Liver (tissue), 9 donors: ENCODE data around the gene SEMA6B. TPM values are rescaled to one million over a fixed set of nuclear protein-coding genes. Genes with fewer than 3 reads are reported as not detected.

ENCODE experiments used
- DNase-seq: peaks from one replicate; pipeline ENCODE4 v3.0.0-alpha.2; 2017; ENCODE audit warnings: low spot score
- H3K27ac ChIP-seq, 2 donors: one replicate each; pipeline ENCODE4 v1.7.0; 2013; ENCODE audit warnings: inconsistent platforms in 2 of 2, low read length in 2 of 2, control low read depth in 1 of 2, low read depth in 1 of 2, mild to moderate bottlenecking in 1 of 2
- H3K27me3 ChIP-seq, 4 donors: one replicate each; pipeline versions ENCODE4 v1.6.1 to v1.7.0; 2013; ENCODE audit warnings: low read length in 3 of 4, inconsistent platforms in 1 of 4, mild to moderate bottlenecking in 1 of 4, moderate library complexity in 1 of 4; ENCODE audit not compliant: control insufficient read depth in 4 of 4, insufficient read depth in 4 of 4
- H3K36me3 ChIP-seq, 4 donors: one replicate each; pipeline versions ENCODE4 v1.6.1 to v1.7.0; 2013; ENCODE audit warnings: low read length in 3 of 4, mild to moderate bottlenecking in 3 of 4, low read depth in 1 of 4, moderate library complexity in 1 of 4; ENCODE audit not compliant: control insufficient read depth in 4 of 4, insufficient read depth in 3 of 4
- H3K4me1 ChIP-seq, 4 donors: one replicate each; pipeline versions ENCODE4 v1.6.1 to v1.7.0; 2013; ENCODE audit warnings: low read length in 3 of 4, mild to moderate bottlenecking in 3 of 4, moderate library complexity in 1 of 4; ENCODE audit not compliant: control insufficient read depth in 4 of 4, insufficient read depth in 4 of 4
- H3K4me3 ChIP-seq, 3 donors: one replicate each; pipeline versions ENCODE4 v1.6.1 to v1.7.0; 2013; ENCODE audit warnings: low read length in 3 of 3, control low read depth in 1 of 3, low read depth in 1 of 3, mild to moderate bottlenecking in 1 of 3
- H3K9ac ChIP-seq, 2 donors: one replicate each; pipeline ENCODE4 v1.7.0; 2013; ENCODE audit warnings: low read length in 2 of 2, mild to moderate bottlenecking in 2 of 2, moderate library complexity in 2 of 2, control low read depth in 1 of 2, low read depth in 1 of 2
- H3K9me3 ChIP-seq, 4 donors: one replicate each; pipeline versions ENCODE4 v1.6.1 to v1.7.0; 2013; ENCODE audit warnings: low read length in 3 of 4; ENCODE audit not compliant: control insufficient read depth in 4 of 4
- CTCF ChIP-seq: fragments of 150-350 bp; IDR thresholded peaks from 2 replicates; pipeline ENCODE4 v1.5.1; 2017; ENCODE audit warnings: improper control_type of control experiment, low read depth, low read length; ENCODE audit not compliant: missing input control
- EGR1 ChIP-seq, 2 donors: IDR thresholded peaks; 2 replicates each; pipeline ENCODE4 v1.6.1; 2016 to 2018; ENCODE audit warnings: antibody characterized with exemption in 2 of 2, low read depth in 2 of 2
- FOXA1 ChIP-seq: IDR thresholded peaks from 2 replicates; pipeline ENCODE4 v1.6.1; 2016; ENCODE audit warnings: antibody characterized with exemption
- FOXA2 ChIP-seq: IDR thresholded peaks from 2 replicates; pipeline ENCODE4 v1.6.1; 2016; ENCODE audit warnings: antibody characterized with exemption
- GABPA ChIP-seq, 2 donors: IDR thresholded peaks in 1 of 2; conservative IDR thresholded peaks in 1 of 2; 2 replicates each; pipeline ENCODE4 v1.6.1; 2016; ENCODE audit warnings: antibody characterized with exemption in 2 of 2, mild to moderate bottlenecking in 1 of 2, moderate library complexity in 1 of 2
- HNF4A ChIP-seq, 2 donors: conservative IDR thresholded peaks; 2 replicates each; pipeline ENCODE4 v1.6.1; 2016; ENCODE audit warnings: antibody characterized with exemption in 2 of 2, mild to moderate bottlenecking in 2 of 2
- HNF4G ChIP-seq: IDR thresholded peaks from 2 replicates; pipeline ENCODE4 v1.6.1; 2016; ENCODE audit warnings: antibody characterized with exemption
- JUND ChIP-seq, 2 donors: IDR thresholded peaks; 2 replicates each; pipeline ENCODE4 v1.6.1; 2016; ENCODE audit warnings: antibody characterized with exemption in 2 of 2
- MAX ChIP-seq: IDR thresholded peaks from 2 replicates; pipeline ENCODE4 v1.6.1; 2016; ENCODE audit warnings: antibody characterized with exemption
- NR2F2 ChIP-seq: IDR thresholded peaks from 2 replicates; pipeline ENCODE4 v1.6.1; 2016; ENCODE audit warnings: antibody characterized with exemption
- RAD21 ChIP-seq, 2 donors: IDR thresholded peaks; 2 replicates each; pipeline ENCODE4 v1.6.1; 2016; ENCODE audit warnings: antibody characterized with exemption in 2 of 2, mild to moderate bottlenecking in 2 of 2
- REST ChIP-seq: IDR thresholded peaks from 2 replicates; pipeline ENCODE4 v1.6.1; 2016; ENCODE audit warnings: antibody characterized with exemption, mild to moderate bottlenecking
- RXRA ChIP-seq, 2 donors: IDR thresholded peaks; 2 replicates each; pipeline ENCODE4 v1.6.1; 2017 to 2018; ENCODE audit warnings: antibody characterized with exemption in 2 of 2, mild to moderate bottlenecking in 1 of 2
- SP1 ChIP-seq: IDR thresholded peaks from 2 replicates; pipeline ENCODE4 v1.6.1; 2018; ENCODE audit warnings: antibody characterized with exemption, mild to moderate bottlenecking
- TAF1 ChIP-seq: conservative IDR thresholded peaks from 2 replicates; pipeline ENCODE4 v1.6.1; 2016; ENCODE audit warnings: antibody characterized with exemption, mild to moderate bottlenecking
- YY1 ChIP-seq: IDR thresholded peaks from 2 replicates; pipeline ENCODE4 v1.6.1; 2016; ENCODE audit warnings: antibody characterized with exemption, mild to moderate bottlenecking
- ZBTB33 ChIP-seq: IDR thresholded peaks from 2 replicates; pipeline ENCODE4 v1.6.1; 2016; ENCODE audit warnings: antibody characterized with exemption
- whole genome bisulfite sequencing: extraction: QIAGEN DNeasy Blood & Tissue Kit; methylation state at CpG from one replicate; pipeline ENCODE4 v1.1.7; 2013; 5-methylcytosine and 5-hydroxymethylcytosine counted together
- polyA plus RNA-seq, 2 donors: library from polyadenylated mRNA; stranded (reverse) in 1 of 2; unstranded in 1 of 2; fragments of 200-250 nt in 1 of 2; fragments of >200 nt in 1 of 2; fragmentation: Nextera tagmentation in 1 of 2; extraction: Ambion mirVana in 1 of 2; gene quantifications; one replicate each; pipeline versions ENCODE4 v1.2.1 to v1.2.3, GENCODE V29; 2013 to 2015
- total RNA-seq, 2 donors: library from RNA; depleted of rRNA; stranded (reverse); fragments of >200 nt; gene quantifications; one replicate each; pipeline ENCODE4 v1.2.3, GENCODE V29; 2014
- TF ChIP-seq, protein P1 (sequence below): IDR thresholded peaks from 2 replicates; pipeline ENCODE4 v1.6.1; 2016; ENCODE audit warnings: antibody characterized with exemption
- donor health status: healthy.
- donor health status: healthy.
- donor health status: healthy.
- donor health status: healthy.
- donor health status: healthy.

SEMA6B gene
- total and polyA plus RNA-seq, 4 donors = 0.58 to 3.2 (median 2.9) TPM

DNA sequence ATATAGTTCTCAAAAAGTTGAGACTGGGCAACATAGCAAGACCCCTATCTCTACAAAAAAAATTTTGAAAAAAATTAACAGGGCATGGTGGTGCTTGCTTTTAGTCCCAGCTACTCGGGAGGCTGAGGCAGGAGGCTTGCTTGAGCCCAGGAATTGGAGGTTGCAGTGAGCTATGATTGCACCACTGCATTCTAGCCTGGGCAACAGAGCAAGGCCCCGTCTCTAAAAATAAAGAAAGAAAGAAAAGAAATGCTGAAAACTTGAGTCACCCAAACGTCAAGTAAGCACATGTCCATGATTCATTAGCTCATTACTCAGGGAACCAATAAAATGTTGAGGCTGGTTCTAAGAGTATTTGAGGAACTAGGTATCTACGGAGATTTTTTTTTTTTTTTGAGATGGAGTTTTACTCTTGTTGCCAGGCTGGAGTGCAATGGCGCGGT, 33.9 kb upstream of the SEMA6B start:
- 77% methylated on average over 6 of the region's 6 CpGs for WGBS
- Histone ChIP-seq H3K36me3 (no peaks in the 10 kb centered on the region), H3K27me3 (no peaks in the 10 kb centered on the region), H3K4me1 (peaks cover 2 to 16% (median 13%) of the 10 kb centered on the region in 4 donors), H3K27ac (no peak overlapping the region), H3K4me3 (no peak overlapping the region), H3K9ac (no peak overlapping the region), H3K9me3 (no peaks in the 10 kb centered on the region)
- TF ChIP-seq, protein P1, sequence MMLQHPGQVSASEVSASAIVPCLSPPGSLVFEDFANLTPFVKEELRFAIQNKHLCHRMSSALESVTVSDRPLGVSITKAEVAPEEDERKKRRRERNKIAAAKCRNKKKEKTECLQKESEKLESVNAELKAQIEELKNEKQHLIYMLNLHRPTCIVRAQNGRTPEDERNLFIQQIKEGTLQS = no peak
- no peak for TF ChIP-seq RXRA (IDR thresholded peaks at IDR 0.05)
- no peak for TF ChIP-seq CTCF
- TF ChIP-seq SP1 = no peak
- TF ChIP-seq REST = no peak
- no peak for TF ChIP-seq HNF4G
- no peak for TF ChIP-seq EGR1 (IDR thresholded peaks at IDR 0.05; ENCODE audit: low read depth in 2 of 2)
- no peak for TF ChIP-seq NR2F2
- TF ChIP-seq FOXA1 = no peak
- TF ChIP-seq MAX = no peak
- no peak for TF ChIP-seq ZBTB33
- no peak for TF ChIP-seq JUND (IDR thresholded peaks at IDR 0.05)
- no peak for TF ChIP-seq YY1
- no peak for TF ChIP-seq RAD21 (IDR thresholded peaks at IDR 0.05)
- TF ChIP-seq HNF4A (conservative IDR thresholded peaks at IDR 0.05) = no peak
- TF ChIP-seq FOXA2 = no peak
- no peak for TF ChIP-seq TAF1
- TF ChIP-seq GABPA (IDR thresholded peaks at IDR 0.05 in 1 of 2, conservative IDR thresholded peaks at IDR 0.05 in 1 of 2) = no peak
- no peak for DNase-seq
